Stimulated activated CD8-positive, alpha-beta memory T cell treated with anti-CD3 and anti-CD28 coated beads, Interleukin-7, amount 100 ng/mL, for 48 hours (primary cell): ENCODE data around the gene ARL15.

ENCODE experiments used
- DNase-seq, 2 donors: peaks; one replicate each; pipeline ENCODE4 v3.0.0-alpha.2; 2020; ENCODE audit warnings: low read depth in 1 of 2; ENCODE audit errors: extremely low read depth in 1 of 2

Gene ARL15

DNA sequence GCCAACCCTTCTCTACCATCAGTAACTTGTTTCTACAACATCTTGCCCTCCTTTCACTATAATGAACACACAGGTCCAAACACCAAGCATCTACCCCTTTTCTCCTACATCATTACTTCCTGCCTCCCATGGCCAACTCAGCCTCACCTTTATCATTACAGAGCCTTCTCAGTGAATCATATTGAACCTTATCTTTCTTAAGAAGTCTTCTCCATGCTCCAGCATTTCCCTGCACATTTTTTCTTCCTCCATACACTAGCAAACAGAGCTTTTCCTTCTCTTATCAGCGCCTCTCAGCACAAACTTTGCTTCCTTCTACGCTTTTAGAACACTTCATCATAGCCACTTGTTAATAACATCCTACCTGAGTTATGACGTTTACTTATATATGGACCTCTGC is 148.2 kb downstream of the ARL15 start:
- DNase-seq, result no peak

DNA sequence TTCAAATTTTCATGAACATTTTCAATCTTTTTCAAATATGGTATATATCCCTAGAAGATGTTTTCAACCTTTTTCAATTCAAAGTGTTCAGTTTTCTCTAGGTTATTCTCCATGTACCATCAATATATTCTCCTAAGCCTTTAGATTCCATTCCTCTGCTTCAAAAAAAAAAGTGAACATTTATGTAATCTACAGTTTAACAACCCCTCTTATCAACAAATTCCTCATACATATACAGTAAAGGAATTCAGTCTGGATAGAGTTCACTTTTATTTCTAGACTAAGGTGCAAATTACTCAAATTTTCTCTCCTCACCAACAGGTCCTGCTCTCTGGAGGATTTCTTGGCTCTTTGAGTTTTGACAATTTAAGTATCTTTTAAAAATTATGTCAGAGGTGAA is 150.0 kb downstream of the ARL15 start:
- no peak for DNase-seq

DNA sequence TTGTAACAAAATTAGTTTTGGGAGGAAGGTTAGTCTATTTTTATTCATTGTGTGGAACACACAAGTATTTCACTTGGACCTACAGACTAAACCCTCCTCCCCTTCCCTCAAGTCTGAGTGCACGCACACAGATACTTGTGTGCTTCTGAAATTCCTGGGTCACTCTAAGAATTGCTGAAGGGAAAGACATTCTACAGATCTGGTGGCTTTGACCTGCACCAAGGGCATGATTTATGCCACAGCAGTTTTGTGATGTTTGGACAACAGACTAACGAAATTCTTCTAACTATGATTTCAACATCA is 150.5 kb downstream of the ARL15 start:
- no peak for DNase-seq

- no peak for DNase-seq
These were observed 151.1 kb downstream of the ARL15 start for GRCh38 chr5:54159153-54159892.

GRCh38 chr5:54156577-54156976 is 153.8 kb downstream of the ARL15 start:
- no peak for DNase-seq

- no peak for DNase-seq
These were observed 159.5 kb downstream of the ARL15 start for GRCh38 chr5:54150841-54151240.

DNA sequence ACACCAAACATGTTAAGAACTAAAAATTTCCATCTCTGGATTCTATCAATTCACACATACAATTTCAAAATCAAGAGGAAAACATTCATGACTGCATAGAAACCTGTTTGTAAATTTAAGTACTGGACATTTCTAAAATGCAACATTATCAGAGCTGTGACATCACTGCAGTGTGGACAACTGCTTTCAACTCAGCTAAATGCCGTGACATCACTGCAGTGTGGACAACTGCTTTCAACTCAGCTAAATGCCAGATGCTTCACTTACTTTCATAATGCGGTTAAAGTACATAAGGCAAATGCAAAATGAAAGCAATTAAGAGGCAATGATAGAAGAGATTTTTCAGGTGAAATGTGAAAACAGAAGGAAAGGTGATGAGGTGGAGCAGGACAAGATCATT is 161.5 kb downstream of the ARL15 start:
- DNase-seq, result no peak

GRCh38 chr5:54148067-54148845 is 162.1 kb downstream of the ARL15 start:
- DNase-seq, result no peak

GRCh38 chr5:54146916-54147315 is 163.5 kb downstream of the ARL15 start:
- no peak for DNase-seq

DNA sequence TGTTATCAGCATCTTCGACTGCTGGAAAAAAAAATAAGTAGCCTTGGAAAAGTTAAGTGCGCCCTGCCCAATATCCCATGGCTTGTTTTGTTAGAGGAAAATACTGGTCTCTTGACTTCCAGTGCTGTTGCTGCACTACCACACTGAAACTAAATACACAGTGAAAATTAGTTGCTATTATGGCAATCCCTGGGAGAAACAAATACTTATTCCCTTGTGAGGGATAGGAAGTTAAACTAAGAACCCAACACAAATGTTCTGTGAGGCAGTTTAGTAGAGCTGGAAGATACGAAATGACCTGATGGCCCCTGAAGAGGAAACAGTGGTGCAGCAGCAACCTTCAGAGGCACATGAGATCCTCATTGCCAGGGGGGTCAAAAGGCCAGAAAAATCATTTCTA is 164.0 kb downstream of the ARL15 start:
- no peak for DNase-seq

GRCh38 chr5:54140247-54140840 is 170.0 kb downstream of the ARL15 start:
- DNase-seq, result no peak

DNA sequence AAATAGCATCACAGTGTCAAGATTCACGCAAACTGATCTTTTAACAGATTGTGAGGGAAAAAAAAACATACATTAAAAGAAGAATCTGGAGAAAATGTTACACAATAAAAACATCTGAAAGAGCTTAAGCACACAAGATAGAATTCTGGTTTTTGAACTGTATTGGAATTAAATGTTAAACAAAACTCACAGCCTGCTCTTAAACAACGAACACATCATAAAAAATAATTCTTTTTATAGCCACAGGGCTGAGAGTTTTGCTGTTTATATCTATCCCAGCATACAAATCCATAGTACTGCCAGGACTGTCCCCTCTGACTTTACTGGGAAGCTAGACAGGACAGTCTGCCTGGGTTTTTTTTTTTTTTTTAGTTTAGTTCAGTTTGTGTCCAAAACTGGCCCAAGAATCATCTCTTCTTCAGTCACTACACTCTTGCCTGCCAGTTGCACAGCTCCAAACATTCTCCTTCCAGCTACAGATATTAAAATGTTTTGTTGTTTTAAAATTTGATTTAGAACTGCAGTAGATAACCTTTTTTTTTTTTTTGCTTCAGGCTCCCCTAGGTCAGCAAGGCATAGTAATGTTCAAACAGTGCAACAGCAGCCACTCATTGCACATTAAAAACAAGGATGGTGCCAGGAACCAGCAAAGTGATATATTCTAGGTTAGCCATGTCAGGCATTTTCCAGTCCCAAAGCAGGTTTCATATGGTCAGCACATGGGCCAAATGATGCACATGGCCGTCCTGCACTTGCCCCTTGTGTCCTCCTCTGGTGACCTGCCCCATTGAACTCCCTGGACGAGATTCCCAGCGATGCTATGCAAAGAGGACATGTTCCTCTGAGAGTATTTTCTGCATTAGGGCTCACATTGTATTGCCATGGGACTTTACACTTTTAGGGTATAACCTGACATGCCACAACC is 173.6 kb downstream of the ARL15 start:
- DNase-seq, result no peak

DNA sequence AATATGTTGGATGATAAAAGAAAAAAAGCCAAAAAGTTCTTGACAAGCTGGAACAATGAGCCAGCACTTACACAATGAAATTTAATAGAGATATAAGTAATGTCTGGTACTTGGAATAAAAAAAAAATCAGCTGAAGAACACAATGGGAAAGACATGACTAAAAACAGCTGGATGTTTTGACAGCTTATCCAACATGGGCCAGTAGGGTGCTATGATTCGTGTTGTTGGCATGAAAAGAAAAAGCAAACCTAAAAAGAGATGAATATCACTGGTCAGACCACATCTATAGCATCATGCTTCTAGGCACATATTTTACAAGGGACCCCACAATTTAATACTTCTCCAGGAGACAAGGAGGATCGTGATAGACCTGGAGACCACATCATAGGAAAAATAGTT is 175.3 kb downstream of the ARL15 start:
- DNase-seq, result no peak

GRCh38 chr5:54133917-54134316 is 176.5 kb downstream of the ARL15 start:
- DNase-seq, result no peak

DNA sequence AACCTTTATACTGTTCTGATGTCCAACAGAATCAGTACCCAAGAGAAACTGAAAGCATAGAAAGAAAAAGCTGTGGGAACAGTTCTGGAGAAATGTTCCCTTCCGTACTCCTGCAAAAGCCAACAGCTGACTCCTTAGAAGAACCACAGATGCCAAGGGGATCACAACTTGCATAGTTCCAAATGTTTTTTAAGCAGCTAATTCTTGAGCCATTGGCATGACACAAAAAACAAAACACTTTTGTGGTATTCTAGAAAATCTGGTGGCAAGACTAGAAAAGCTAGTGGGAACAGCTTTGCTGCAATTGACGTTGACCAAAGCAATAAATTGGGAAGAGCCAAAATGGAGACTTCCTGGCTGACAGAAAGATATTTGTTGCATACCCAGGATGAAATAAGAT is 189.9 kb downstream of the ARL15 start:
- DNase-seq, result no peak

DNA sequence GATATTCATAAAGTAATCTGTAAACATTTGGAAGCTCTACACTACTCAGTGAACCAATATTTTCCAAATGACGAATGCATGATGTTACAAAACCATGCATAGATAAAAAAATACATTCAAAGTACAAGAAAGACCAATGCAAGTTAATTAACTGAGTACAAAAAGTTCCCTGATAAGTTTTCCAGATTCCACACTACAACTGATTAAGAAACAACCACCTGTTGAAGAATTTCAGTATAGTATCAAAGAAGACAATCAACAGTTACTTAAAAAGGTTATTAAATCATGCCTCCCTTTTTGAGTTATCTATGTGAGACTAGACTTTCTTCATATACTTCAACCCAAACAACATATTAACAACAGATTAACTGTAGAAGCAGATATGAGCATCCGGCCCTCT is 192.4 kb downstream of the ARL15 start:
- no peak for DNase-seq

GRCh38 chr5:54115735-54116403 is 194.5 kb downstream of the ARL15 start:
- DNase-seq, result no peak

DNA sequence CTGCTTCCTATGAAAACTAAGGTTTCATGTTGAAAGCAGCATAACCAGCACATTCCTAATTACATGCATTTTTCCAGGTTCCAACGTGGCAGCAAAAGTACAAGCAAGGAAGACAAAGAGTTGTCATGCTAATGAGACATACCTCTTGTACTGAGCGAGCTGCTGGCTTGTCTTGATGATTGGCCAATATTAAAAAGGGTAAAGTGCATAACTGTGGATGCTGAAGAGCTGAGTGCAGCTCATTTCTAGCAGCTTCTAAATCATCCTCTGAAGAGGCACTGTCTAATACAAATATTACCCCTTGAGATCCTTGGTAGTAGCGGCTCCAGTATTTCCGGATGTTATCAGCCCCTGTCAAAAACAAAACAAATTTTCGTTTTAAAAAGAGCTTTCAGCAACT is 197.3 kb downstream of the ARL15 start:
- DNase-seq, result no peak

DNA sequence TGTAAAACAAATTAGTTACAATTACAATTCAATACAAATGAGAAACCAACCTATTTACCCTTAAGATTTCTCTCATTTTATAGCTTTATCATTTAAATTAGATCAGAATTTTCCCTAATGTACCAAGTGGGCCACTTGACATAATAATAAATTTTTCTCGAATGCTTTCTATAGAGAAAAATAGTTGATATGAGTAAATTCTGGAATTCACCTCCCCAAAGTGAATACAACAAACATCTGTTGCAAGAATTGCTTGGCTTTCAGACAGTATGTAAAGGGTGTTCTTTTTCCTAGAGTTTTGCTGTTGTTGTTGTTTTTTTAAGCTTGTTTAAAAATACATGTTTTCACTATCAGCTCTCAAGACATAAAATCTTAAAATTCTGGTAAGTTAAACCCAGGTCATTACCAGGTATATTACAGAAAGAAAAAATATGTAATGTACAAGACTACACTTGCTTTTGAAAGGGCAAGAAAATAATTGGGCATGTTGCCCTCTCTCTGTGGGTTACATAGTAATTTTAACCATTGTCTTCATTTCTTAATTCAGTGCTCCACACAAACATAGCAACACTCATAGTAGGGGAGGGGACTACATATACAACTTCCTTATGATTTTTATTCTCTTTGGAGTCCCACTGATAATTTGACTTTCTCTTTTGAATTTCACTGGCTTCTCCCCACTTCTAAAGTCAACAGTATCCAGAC is 200.6 kb downstream of the ARL15 start:
- no peak for DNase-seq

GRCh38 chr5:54108136-54108535 is 202.2 kb downstream of the ARL15 start:
- DNase-seq, result no peak
